ENCODE data around the gene ARHGAP32.

- no peak for TF ChIP-seq ZFP30 (CRISPR knock-in tag; IDR thresholded peaks at IDR 0.05)
- no peak for TF ChIP-seq RARB (CRISPR knock-in tag; IDR thresholded peaks at IDR 0.05)
- TF ChIP-seq TCF4 (CRISPR knock-in tag; IDR thresholded peaks at IDR 0.05; ENCODE audit: borderline replicate concordance): no peak
- TF ChIP-seq, protein P1, sequence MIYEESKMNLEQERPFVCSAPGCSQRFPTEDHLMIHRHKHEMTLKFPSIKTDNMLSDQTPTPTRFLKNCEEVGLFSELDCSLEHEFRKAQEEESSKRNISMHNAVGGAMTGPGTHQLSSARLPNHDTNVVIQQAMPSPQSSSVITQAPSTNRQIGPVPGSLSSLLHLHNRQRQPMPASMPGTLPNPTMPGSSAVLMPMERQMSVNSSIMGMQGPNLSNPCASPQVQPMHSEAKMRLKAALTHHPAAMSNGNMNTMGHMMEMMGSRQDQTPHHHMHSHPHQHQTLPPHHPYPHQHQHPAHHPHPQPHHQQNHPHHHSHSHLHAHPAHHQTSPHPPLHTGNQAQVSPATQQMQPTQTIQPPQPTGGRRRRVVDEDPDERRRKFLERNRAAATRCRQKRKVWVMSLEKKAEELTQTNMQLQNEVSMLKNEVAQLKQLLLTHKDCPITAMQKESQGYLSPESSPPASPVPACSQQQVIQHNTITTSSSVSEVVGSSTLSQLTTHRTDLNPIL (CRISPR knock-in tag; IDR thresholded peaks at IDR 0.05; ENCODE audit: low read depth): no peak
- TF ChIP-seq CSRNP3 (CRISPR knock-in tag; IDR thresholded peaks at IDR 0.05): no peak
- TF ChIP-seq ARNTL (CRISPR knock-in tag; IDR thresholded peaks at IDR 0.05; ENCODE audit: borderline replicate concordance, low read depth): no peak
- TF ChIP-seq, protein P2, sequence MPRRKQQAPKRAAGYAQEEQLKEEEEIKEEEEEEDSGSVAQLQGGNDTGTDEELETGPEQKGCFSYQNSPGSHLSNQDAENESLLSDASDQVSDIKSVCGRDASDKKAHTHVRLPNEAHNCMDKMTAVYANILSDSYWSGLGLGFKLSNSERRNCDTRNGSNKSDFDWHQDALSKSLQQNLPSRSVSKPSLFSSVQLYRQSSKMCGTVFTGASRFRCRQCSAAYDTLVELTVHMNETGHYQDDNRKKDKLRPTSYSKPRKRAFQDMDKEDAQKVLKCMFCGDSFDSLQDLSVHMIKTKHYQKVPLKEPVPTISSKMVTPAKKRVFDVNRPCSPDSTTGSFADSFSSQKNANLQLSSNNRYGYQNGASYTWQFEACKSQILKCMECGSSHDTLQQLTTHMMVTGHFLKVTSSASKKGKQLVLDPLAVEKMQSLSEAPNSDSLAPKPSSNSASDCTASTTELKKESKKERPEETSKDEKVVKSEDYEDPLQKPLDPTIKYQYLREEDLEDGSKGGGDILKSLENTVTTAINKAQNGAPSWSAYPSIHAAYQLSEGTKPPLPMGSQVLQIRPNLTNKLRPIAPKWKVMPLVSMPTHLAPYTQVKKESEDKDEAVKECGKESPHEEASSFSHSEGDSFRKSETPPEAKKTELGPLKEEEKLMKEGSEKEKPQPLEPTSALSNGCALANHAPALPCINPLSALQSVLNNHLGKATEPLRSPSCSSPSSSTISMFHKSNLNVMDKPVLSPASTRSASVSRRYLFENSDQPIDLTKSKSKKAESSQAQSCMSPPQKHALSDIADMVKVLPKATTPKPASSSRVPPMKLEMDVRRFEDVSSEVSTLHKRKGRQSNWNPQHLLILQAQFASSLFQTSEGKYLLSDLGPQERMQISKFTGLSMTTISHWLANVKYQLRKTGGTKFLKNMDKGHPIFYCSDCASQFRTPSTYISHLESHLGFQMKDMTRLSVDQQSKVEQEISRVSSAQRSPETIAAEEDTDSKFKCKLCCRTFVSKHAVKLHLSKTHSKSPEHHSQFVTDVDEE (CRISPR knock-in tag; IDR thresholded peaks at IDR 0.05): no peak
- TF ChIP-seq ZNF565 (CRISPR knock-in tag; conservative IDR thresholded peaks at IDR 0.05; ENCODE audit: low read depth): no peak
- no peak for TF ChIP-seq GLIS3 (CRISPR knock-in tag; IDR thresholded peaks at IDR 0.05)
- no peak for TF ChIP-seq CSDC2 (CRISPR knock-in tag; IDR thresholded peaks at IDR 0.05)
- TF ChIP-seq ZFP3 (CRISPR knock-in tag; IDR thresholded peaks at IDR 0.05): no peak
These were observed 105.1 kb downstream of the ARHGAP32 start for GRCh38 chr11:129086976-129087375.
